Measurements from ENCODE around the gene NUAK2.

- TF ChIP-seq YY1 (IDR thresholded peaks at IDR 0.05; ENCODE audit: insufficient read depth, insufficient read length), result no peak
- TF ChIP-seq ZNF274 (IDR thresholded peaks at IDR 0.05; ENCODE audit: low read depth, low read length), result no peak
- TF ChIP-seq SUZ12 (IDR thresholded peaks at IDR 0.05; ENCODE audit: extremely low read depth, insufficient read depth, insufficient read length), result no peak
Observed at GRCh38 chr1:205272536-205272935, 49.0 kb downstream of the NUAK2 start.

Measured in NT2/D1 (cell line).